GM21381 (cell line): ENCODE measurements around the gene ZNF556.

ENCODE experiments used
- ATAC-seq: cut with Tn5 transposase; IDR thresholded peaks from one replicate; pipeline ENCODE4 v1.9.1; 2021; ENCODE audit warnings: mild to moderate bottlenecking, moderate library complexity; ENCODE audit not compliant: unreplicated experiment

The ZNF556 gene

GRCh38 chr19:2867025-2867991, at the start of gene ZNF556:
Gene ZNF556 (plus strand): TSS chr19:2867335. CDS start chr19:2867422, 87 bp downstream.
- ATAC-seq, result no peak

- ATAC-seq, result peak; percentile 85
Measured at GRCh38 chr19:2819540-2820111, 47.5 kb upstream of the ZNF556 start, which contains the start of gene ZNF554. Gene ZNF554 (plus strand): TSS chr19:2819868. CDS start chr19:2820072, 204 bp downstream.

GRCh38 chr19:2820112-2820702, 46.9 kb upstream of the ZNF556 start:
- ATAC-seq, result peak; percentile 35

GRCh38 chr19:2822846-2823245, 44.3 kb upstream of the ZNF556 start:
- no peak for ATAC-seq

- no peak for ATAC-seq
Measured at GRCh38 chr19:2823646-2824045, 43.5 kb upstream of the ZNF556 start.

- no peak for ATAC-seq
Measured at GRCh38 chr19:2824129-2824528, 43.0 kb upstream of the ZNF556 start.

GRCh38 chr19:2827022-2827421, 40.1 kb upstream of the ZNF556 start:
- no peak for ATAC-seq

GRCh38 chr19:2827840-2828489, 39.2 kb upstream of the ZNF556 start:
- ATAC-seq, result no peak

GRCh38 chr19:2834294-2834871, 32.8 kb upstream of the ZNF556 start:
- no peak for ATAC-seq

- ATAC-seq, result no peak
Measured at GRCh38 chr19:2837430-2837829, 29.7 kb upstream of the ZNF556 start.

- peak; percentile 95 for ATAC-seq
Measured at GRCh38 chr19:2840794-2841791, 26.0 kb upstream of the ZNF556 start, which contains the start of gene ZNF555. Gene ZNF555 (plus strand): TSS chr19:2841475. CDS start chr19:2841573, 98 bp downstream.

- peak; percentile 15 for ATAC-seq
Measured at GRCh38 chr19:2841855-2842574, 25.1 kb upstream of the ZNF556 start.

- ATAC-seq, result no peak
Measured at GRCh38 chr19:2845107-2845506, 22.0 kb upstream of the ZNF556 start.

GRCh38 chr19:2846180-2846894, 20.8 kb upstream of the ZNF556 start:
- ATAC-seq, result no peak

GRCh38 chr19:2847507-2847906, 19.6 kb upstream of the ZNF556 start:
- no peak for ATAC-seq

- no peak for ATAC-seq
Measured at GRCh38 chr19:2848616-2849015, 18.5 kb upstream of the ZNF556 start.

GRCh38 chr19:2850256-2850925, 16.7 kb upstream of the ZNF556 start:
- ATAC-seq, result no peak

GRCh38 chr19:2852598-2852997, 14.5 kb upstream of the ZNF556 start:
- no peak for ATAC-seq
